ENCODE data around the gene NR6A1.

Gene NR6A1

DNA sequence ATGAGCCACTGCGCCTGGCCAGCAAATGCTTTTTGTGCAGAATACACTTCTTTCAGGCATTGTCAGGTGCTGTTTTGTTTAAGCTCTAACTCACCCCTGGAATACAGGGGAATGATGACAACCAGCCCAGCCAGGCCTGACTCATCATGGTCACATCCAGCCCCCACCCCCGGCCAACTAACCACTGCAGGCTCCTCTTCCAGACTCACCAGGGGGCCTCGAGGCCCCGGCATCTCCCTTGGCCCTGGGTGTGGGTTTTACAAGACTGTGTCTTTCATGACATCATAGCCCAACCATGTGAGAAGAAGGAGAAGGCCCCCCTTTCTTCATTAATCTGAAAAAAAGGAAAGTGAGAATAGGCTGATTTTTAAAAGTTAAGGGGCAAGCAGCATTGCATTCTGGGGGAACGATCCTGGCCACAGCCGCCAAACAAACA, 41.3 kb upstream of the NR6A1 start:
- no peaks in the 10 kb centered on the region for H3K36me3 ChIP-seq (ENCODE audit: control insufficient read depth, low read length)
- H4K20me1 ChIP-seq (ENCODE audit: control insufficient read depth, insufficient read depth, low read depth, low read length) = no peaks in the 10 kb centered on the region
- no peaks in the 10 kb centered on the region for H3K79me2 ChIP-seq (ENCODE audit: control insufficient read depth, low read length)
- no peak overlapping the region for H3K4me2 ChIP-seq (ENCODE audit: low read length)
- H3K27me3 ChIP-seq (ENCODE audit: control insufficient read depth, low read length) = peaks cover 12% of the 10 kb centered on the region
- no peak overlapping the region for H3K27ac ChIP-seq (ENCODE audit: low read depth, low read length)
- H3K4me1 ChIP-seq (ENCODE audit: control insufficient read depth, low read length) = no peaks in the 10 kb centered on the region
- no peak overlapping the region for H3K4me3 ChIP-seq (ENCODE audit: low read length)
- TF ChIP-seq EZH2phosphoT487 (IDR thresholded peaks at IDR 0.05; ENCODE audit: borderline replicate concordance, low read length) = no peak
- TF ChIP-seq, protein P1, sequence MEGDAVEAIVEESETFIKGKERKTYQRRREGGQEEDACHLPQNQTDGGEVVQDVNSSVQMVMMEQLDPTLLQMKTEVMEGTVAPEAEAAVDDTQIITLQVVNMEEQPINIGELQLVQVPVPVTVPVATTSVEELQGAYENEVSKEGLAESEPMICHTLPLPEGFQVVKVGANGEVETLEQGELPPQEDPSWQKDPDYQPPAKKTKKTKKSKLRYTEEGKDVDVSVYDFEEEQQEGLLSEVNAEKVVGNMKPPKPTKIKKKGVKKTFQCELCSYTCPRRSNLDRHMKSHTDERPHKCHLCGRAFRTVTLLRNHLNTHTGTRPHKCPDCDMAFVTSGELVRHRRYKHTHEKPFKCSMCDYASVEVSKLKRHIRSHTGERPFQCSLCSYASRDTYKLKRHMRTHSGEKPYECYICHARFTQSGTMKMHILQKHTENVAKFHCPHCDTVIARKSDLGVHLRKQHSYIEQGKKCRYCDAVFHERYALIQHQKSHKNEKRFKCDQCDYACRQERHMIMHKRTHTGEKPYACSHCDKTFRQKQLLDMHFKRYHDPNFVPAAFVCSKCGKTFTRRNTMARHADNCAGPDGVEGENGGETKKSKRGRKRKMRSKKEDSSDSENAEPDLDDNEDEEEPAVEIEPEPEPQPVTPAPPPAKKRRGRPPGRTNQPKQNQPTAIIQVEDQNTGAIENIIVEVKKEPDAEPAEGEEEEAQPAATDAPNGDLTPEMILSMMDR (IDR thresholded peaks at IDR 0.05; ENCODE audit: low read depth, low read length, poor library complexity, severe bottlenecking) = no peak
- H3K9me2 ChIP-seq (replicated peaks; ENCODE audit: control insufficient read depth, low read length) = no peaks in the 10 kb centered on the region
- H3K9me3 ChIP-seq (ENCODE audit: control insufficient read depth, insufficient read depth, low read length) = no peaks in the 10 kb centered on the region
- no peaks in the 10 kb centered on the region for H3F3A ChIP-seq (ENCODE audit: control insufficient read depth, insufficient read depth)

DNA sequence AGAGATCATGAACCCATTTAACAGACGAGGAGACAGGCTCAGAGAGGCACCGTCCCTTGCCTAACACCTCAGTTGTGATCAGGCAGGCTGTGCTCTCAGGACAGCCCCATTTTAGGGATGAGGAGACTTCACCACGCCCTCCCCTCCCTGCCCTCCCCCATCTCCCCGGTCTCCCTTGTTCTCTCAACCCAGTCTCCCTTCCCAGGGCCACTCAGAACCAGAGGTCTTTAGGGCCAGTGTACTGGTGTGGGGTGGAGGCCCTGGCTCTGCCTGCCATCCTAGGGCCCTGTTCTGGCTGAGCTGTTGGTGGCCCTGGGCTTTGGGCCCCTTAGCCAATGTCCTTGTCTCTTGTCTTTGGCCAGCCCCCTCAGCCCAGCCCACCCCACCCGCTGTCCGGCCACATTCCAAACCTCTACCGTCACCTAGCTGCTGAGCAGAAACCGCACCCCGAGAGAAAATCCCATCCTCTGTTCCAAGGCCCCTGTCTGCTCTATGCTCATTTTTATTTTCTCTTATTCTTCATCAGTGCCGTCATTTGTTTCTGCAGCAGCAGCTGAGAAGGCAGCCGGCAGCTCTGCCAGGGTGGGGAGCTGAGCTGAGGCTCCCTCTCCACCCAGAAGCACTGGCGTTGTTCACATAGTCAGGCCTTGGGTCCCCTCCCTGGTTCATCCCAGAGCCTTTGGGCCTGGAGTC, 39.7 kb upstream of the NR6A1 start:
- H3K9me3 ChIP-seq (ENCODE audit: control insufficient read depth, insufficient read depth, low read length) = no peaks in the 10 kb centered on the region
- no peaks in the 10 kb centered on the region for H4K20me1 ChIP-seq (ENCODE audit: control insufficient read depth, insufficient read depth, low read depth, low read length)
- H3K27ac ChIP-seq (ENCODE audit: low read depth, low read length) = no peak overlapping the region
- no peaks in the 10 kb centered on the region for H3K36me3 ChIP-seq (ENCODE audit: control insufficient read depth, low read length)
- H3K4me3 ChIP-seq (ENCODE audit: low read length) = no peak overlapping the region
- no peaks in the 10 kb centered on the region for H3K79me2 ChIP-seq (ENCODE audit: control insufficient read depth, low read length)
- H3K4me1 ChIP-seq (ENCODE audit: control insufficient read depth, low read length) = no peaks in the 10 kb centered on the region
- no peak overlapping the region for H3K4me2 ChIP-seq (ENCODE audit: low read length)
- no peaks in the 10 kb centered on the region for H3K9me2 ChIP-seq (replicated peaks; ENCODE audit: control insufficient read depth, low read length)
- H3K27me3 ChIP-seq (ENCODE audit: control insufficient read depth, low read length) = peaks cover 9% of the 10 kb centered on the region
- no peak for TF ChIP-seq EZH2phosphoT487 (IDR thresholded peaks at IDR 0.05; ENCODE audit: borderline replicate concordance, low read length)
- TF ChIP-seq, protein P1 (IDR thresholded peaks at IDR 0.05; ENCODE audit: low read depth, low read length, poor library complexity, severe bottlenecking) = no peak
- H3F3A ChIP-seq (ENCODE audit: control insufficient read depth, insufficient read depth) = no peaks in the 10 kb centered on the region

DNA sequence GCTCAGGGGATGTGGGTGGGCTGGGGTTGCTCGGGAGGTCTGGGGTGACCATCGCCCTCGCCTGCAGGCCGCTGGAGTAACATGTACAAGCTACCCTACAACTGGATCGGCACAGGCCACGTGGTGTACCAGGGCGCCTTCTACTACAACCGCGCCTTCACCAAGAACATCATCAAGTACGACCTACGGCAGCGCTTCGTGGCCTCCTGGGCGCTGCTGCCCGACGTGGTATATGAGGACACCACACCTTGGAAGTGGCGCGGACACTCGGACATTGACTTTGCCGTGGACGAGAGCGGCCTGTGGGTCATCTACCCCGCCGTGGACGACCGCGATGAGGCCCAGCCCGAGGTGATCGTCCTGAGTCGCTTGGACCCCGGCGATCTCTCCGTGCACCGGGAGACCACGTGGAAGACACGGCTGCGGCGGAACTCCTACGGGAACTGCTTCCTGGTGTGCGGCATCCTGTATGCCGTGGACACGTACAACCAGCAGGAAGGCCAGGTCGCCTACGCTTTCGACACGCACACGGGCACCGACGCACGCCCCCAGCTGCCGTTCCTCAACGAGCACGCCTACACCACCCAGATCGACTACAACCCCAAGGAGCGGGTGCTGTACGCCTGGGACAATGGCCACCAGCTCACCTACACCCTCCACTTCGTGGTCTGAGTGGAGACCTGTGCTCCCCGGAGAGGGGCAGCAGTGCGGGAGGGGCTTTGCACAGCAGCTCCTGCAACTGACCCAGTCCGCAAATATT, 38.8 kb upstream of the NR6A1 start:
- Histone ChIP-seq H3K79me2 (ENCODE audit: control insufficient read depth, low read length) (no peaks in the 10 kb centered on the region), H3K4me1 (ENCODE audit: control insufficient read depth, low read length) (no peaks in the 10 kb centered on the region), H3K4me2 (ENCODE audit: low read length) (no peak overlapping the region), H3K9me3 (ENCODE audit: control insufficient read depth, insufficient read depth, low read length) (no peaks in the 10 kb centered on the region), H3F3A (ENCODE audit: control insufficient read depth, insufficient read depth) (no peaks in the 10 kb centered on the region), H3K4me3 (ENCODE audit: low read length) (no peak overlapping the region), H3K9me2 (replicated peaks; ENCODE audit: control insufficient read depth, low read length) (no peaks in the 10 kb centered on the region), H3K36me3 (ENCODE audit: control insufficient read depth, low read length) (no peaks in the 10 kb centered on the region), H3K27ac (ENCODE audit: low read depth, low read length) (no peak overlapping the region), H3K27me3 (ENCODE audit: control insufficient read depth, low read length) (peaks cover 9% of the 10 kb centered on the region), H4K20me1 (ENCODE audit: control insufficient read depth, insufficient read depth, low read depth, low read length) (no peaks in the 10 kb centered on the region)
- TF ChIP-seq, protein P1 (IDR thresholded peaks at IDR 0.05; ENCODE audit: low read depth, low read length, poor library complexity, severe bottlenecking) = no peak
- TF ChIP-seq EZH2phosphoT487 (IDR thresholded peaks at IDR 0.05; ENCODE audit: borderline replicate concordance, low read length) = no peak
